ENCODE data around the gene SMIM35.
"Not testable (repeated sequence)": the region's sequence is repeated elsewhere in the genome, so short reads cannot be mapped to it uniquely, and the experiment has no call there.

SMIM35 gene

GRCh38 chr11:118080296-118080695 is 6.5 kb downstream of the SMIM35 start:
- DNase-seq: no peak

- DNase-seq: no peak
Measured at GRCh38 chr11:118079491-118079890, 7.3 kb downstream of the SMIM35 start.

- no peak for DNase-seq
Measured at GRCh38 chr11:118078911-118079411, 7.8 kb downstream of the SMIM35 start.

- no peak for DNase-seq
Measured at GRCh38 chr11:118076754-118077281, 9.9 kb downstream of the SMIM35 start, which contains the start of gene TMPRSS4. Gene TMPRSS4 (plus strand): TSS chr11:118077078. CDS start chr11:118077303, 225 bp downstream.

- DNase-seq: no peak
Measured at GRCh38 chr11:118074785-118075184, 12.0 kb downstream of the SMIM35 start.

- no peak for DNase-seq
Measured at GRCh38 chr11:118074091-118074685, 12.6 kb downstream of the SMIM35 start.

GRCh38 chr11:118073554-118073953 is 13.2 kb downstream of the SMIM35 start:
- DNase-seq: no peak

GRCh38 chr11:118071416-118072030 is 15.2 kb downstream of the SMIM35 start:
- no peak for DNase-seq

- DNase-seq: no peak
Measured at GRCh38 chr11:118068945-118069612, 17.7 kb downstream of the SMIM35 start.

GRCh38 chr11:118068206-118068944 is 18.4 kb downstream of the SMIM35 start:
- no peak for DNase-seq

GRCh38 chr11:118067006-118067405 is 19.8 kb downstream of the SMIM35 start:
- no peak for DNase-seq

- DNase-seq: no peak
Measured at GRCh38 chr11:118065384-118065783, 21.4 kb downstream of the SMIM35 start.

- no peak for DNase-seq
Measured at GRCh38 chr11:118064956-118065355, 21.8 kb downstream of the SMIM35 start.

GRCh38 chr11:118062631-118063030 is 24.1 kb downstream of the SMIM35 start:
- not testable (repeated sequence) for DNase-seq

GRCh38 chr11:118062181-118062580 is 24.6 kb downstream of the SMIM35 start:
- not testable (repeated sequence) for DNase-seq

GRCh38 chr11:118061586-118062125 is 25.1 kb downstream of the SMIM35 start:
- no peak for DNase-seq

GRCh38 chr11:118060869-118061268 is 25.9 kb downstream of the SMIM35 start:
- no peak for DNase-seq

GRCh38 chr11:118060081-118060661 is 26.6 kb downstream of the SMIM35 start:
- DNase-seq: no peak

GRCh38 chr11:118059246-118059940 is 27.4 kb downstream of the SMIM35 start:
- no peak for DNase-seq

- no peak for DNase-seq
Measured at GRCh38 chr11:118058311-118059245, 28.2 kb downstream of the SMIM35 start.
